ENCODE data around the gene TRIM31. TPM values are rescaled to one million over a fixed set of nuclear protein-coding genes. Genes with fewer than 3 reads are reported as not detected.

TRIM31 gene
- not detected for polyA plus RNA-seq (2013, experiment 1 of 2)
- not detected for polyA plus RNA-seq (2013, experiment 2 of 2)

DNA sequence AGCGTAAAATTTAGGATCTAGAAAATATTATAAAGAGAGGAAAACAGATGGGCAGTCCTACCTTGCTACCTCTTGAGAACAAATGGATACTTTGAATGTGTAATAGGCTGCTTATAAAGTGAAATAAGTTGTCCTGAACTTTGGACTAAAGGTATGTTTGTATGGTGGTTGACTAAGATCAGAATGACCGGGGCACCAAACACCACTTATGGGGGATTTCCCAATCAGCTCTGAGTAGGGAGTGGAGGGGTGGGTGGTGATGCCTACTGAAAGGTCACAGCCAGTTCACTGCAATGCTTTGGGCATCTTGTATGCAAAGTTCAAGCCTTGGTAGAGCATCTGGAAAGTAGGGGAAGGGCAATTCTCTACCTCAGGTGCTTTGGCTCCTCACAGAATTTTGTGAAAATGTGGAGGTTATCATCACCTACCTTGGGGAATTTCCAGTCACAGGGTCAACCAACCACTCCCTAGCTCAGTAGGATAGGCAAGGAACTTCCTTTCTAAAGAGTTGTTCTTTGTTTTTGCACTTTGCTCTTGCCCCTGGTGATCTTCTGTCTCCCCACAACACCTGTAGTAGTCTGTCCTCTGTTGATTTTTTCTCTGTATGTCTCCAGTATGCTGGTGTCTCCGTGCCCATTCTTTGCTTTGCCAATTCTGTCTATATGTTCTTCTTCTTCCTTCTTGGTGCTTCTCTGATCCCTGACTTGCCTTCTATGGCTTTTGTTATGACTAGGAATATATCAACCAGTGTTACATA lies at the start of gene TRIM31:
Gene TRIM31, minus strand, starts transcription at position 88 of the 757 bp plus-strand sequence. CDS start 285 bp downstream, outside the sequence.
- Histone ChIP-seq H4K5ac (ENCODE audit: low read length) (no peak within 1 kb of the TSS), H3K4me1 (ENCODE audit: control insufficient read depth, low read depth, low read length) (no peaks in the 10 kb centered on the region), H3K27me3 (ENCODE audit: insufficient read depth, low read length, poor library complexity) (peaks cover 2% of the 10 kb centered on the region), H3K36me3 (ENCODE audit: control insufficient read depth, insufficient read depth, low read length) (no peaks in the 10 kb centered on the region), H3K4ac (ENCODE audit: low read depth, low read length) (no peak within 1 kb of the TSS), H2BK15ac (replicated peaks; ENCODE audit: low read depth) (no peak within 1 kb of the TSS), H2AK5ac (ENCODE audit: low read length) (no peak within 1 kb of the TSS), H3K4me3 (ENCODE audit: low read length) (no peak within 1 kb of the TSS), H3K23ac (ENCODE audit: low read length) (no peak within 1 kb of the TSS), H2BK120ac (ENCODE audit: low read depth, low read length) (no peak within 1 kb of the TSS), H3K56ac (ENCODE audit: low read length) (no peak within 1 kb of the TSS), H3K4me2 (ENCODE audit: low read length) (no peak within 1 kb of the TSS), H2BK5ac (ENCODE audit: low read length) (no peak within 1 kb of the TSS), H3K79me2 (ENCODE audit: control insufficient read depth, insufficient read depth, low read length) (no peaks in the 10 kb centered on the region), H3K27ac (ENCODE audit: low read depth, low read length) (no peak within 1 kb of the TSS), H3K18ac (ENCODE audit: low read length) (no peak within 1 kb of the TSS), H4K8ac (ENCODE audit: low read depth, low read length) (no peak within 1 kb of the TSS), H3K9ac (ENCODE audit: low read length) (no peak within 1 kb of the TSS), H3K79me1 (ENCODE audit: low read length) (no peaks in the 10 kb centered on the region)
- DNase-seq: no peak
- 100% methylated on average over 1 of the region's 3 CpGs for WGBS (ENCODE audit: extremely low coverage, insufficient coverage, low lambda C conversion rate)

GRCh38 chr6:30162265-30163089 lies 49.6 kb upstream of the TRIM31 start:
- Histone ChIP-seq H2BK15ac (replicated peaks; ENCODE audit: low read depth) (no peak overlapping the region), H3K79me1 (ENCODE audit: low read length) (no peaks in the 10 kb centered on the region), H3K4me2 (ENCODE audit: low read length) (no peak overlapping the region), H3K18ac (ENCODE audit: low read length) (no peak overlapping the region), H3K56ac (ENCODE audit: low read length) (no peak overlapping the region), H3K27me3 (ENCODE audit: insufficient read depth, low read length, poor library complexity) (no peaks in the 10 kb centered on the region), H3K4me1 (ENCODE audit: control insufficient read depth, low read depth, low read length) (no peaks in the 10 kb centered on the region), H3K27ac (ENCODE audit: low read depth, low read length) (no peak overlapping the region), H2BK120ac (ENCODE audit: low read depth, low read length) (no peak overlapping the region), H3K4me3 (ENCODE audit: low read length) (no peak overlapping the region), H3K36me3 (ENCODE audit: control insufficient read depth, insufficient read depth, low read length) (no peaks in the 10 kb centered on the region), H4K8ac (ENCODE audit: low read depth, low read length) (no peak overlapping the region), H3K79me2 (ENCODE audit: control insufficient read depth, insufficient read depth, low read length) (no peaks in the 10 kb centered on the region), H3K4ac (ENCODE audit: low read depth, low read length) (no peak overlapping the region), H2BK5ac (ENCODE audit: low read length) (no peak overlapping the region), H3K9ac (ENCODE audit: low read length) (no peak overlapping the region), H4K5ac (ENCODE audit: low read length) (no peak overlapping the region), H2AK5ac (ENCODE audit: low read length) (no peak overlapping the region), H3K23ac (ENCODE audit: low read length) (no peak overlapping the region)
- DNase-seq: no peak
- no CpG with 5 or more reads among the region's 12 CpGs for WGBS (ENCODE audit: extremely low coverage, insufficient coverage, low lambda C conversion rate)

DNA sequence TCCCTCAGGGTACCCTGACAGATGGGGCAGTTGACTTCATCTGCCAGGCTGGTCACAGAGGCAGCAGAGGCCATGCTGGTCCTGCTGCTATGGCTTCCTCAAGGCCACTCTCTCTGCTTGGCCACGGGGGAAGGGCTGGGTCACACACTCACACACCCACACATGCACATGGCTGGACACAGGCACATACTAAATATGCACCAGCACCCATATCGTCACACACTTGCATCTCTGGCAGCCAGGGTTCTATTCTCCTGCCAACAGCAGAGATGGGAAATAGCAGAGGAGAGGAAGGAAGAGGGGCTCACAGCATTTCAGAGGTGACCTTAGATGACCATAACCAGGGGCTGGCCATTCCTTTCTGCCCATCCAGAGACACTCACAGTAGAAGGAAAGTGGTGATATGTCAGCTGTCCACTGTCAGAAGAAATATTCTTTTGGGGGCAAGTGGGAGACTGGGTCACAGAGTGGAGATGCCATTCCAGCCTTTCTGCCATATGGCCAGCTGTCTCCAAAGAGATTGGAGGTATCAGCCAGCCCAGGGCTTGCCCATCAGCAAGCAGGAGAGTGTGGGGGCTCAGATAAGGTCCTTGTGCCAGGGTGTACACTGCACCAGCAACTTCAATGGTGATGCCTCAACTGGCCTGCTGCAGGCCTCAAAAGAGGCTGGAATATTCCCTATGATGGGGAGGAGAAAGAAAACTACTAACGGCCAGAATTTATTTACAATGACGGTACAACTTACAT lies 48.1 kb upstream of the TRIM31 start, which contains the start of gene TRIM10:
Gene TRIM10, minus strand, starts transcription at position 427 of the 747 bp plus-strand sequence. Its CDS starts 353 bp downstream, at position 74.
- Histone ChIP-seq H3K9ac (ENCODE audit: low read length) (no peak within 1 kb of the TSS), H3K36me3 (ENCODE audit: control insufficient read depth, insufficient read depth, low read length) (no peaks in the 10 kb centered on the region), H4K8ac (ENCODE audit: low read depth, low read length) (no peak within 1 kb of the TSS), H2AK5ac (ENCODE audit: low read length) (no peak within 1 kb of the TSS), H3K4me1 (ENCODE audit: control insufficient read depth, low read depth, low read length) (no peaks in the 10 kb centered on the region), H3K79me2 (ENCODE audit: control insufficient read depth, insufficient read depth, low read length) (no peaks in the 10 kb centered on the region), H3K27ac (ENCODE audit: low read depth, low read length) (no peak within 1 kb of the TSS), H3K79me1 (ENCODE audit: low read length) (no peaks in the 10 kb centered on the region), H3K4me2 (ENCODE audit: low read length) (no peak within 1 kb of the TSS), H3K27me3 (ENCODE audit: insufficient read depth, low read length, poor library complexity) (no peaks in the 10 kb centered on the region), H2BK5ac (ENCODE audit: low read length) (no peak within 1 kb of the TSS), H2BK15ac (replicated peaks; ENCODE audit: low read depth) (no peak within 1 kb of the TSS), H4K5ac (ENCODE audit: low read length) (no peak within 1 kb of the TSS), H2BK120ac (ENCODE audit: low read depth, low read length) (no peak within 1 kb of the TSS), H3K4ac (ENCODE audit: low read depth, low read length) (no peak within 1 kb of the TSS), H3K4me3 (ENCODE audit: low read length) (no peak within 1 kb of the TSS), H3K23ac (ENCODE audit: low read length) (no peak within 1 kb of the TSS), H3K18ac (ENCODE audit: low read length) (no peak within 1 kb of the TSS), H3K56ac (ENCODE audit: low read length) (no peak within 1 kb of the TSS)
- WGBS (ENCODE audit: extremely low coverage, insufficient coverage, low lambda C conversion rate): no CpG with 5 or more reads among the region's 4 CpGs
- no peak for DNase-seq

GRCh38 chr6:30160008-30160784 lies 47.3 kb upstream of the TRIM31 start:
- Histone ChIP-seq H3K23ac (ENCODE audit: low read length) (no peak overlapping the region), H2BK15ac (replicated peaks; ENCODE audit: low read depth) (no peak overlapping the region), H2AK5ac (ENCODE audit: low read length) (no peak overlapping the region), H4K5ac (ENCODE audit: low read length) (no peak overlapping the region), H3K27me3 (ENCODE audit: insufficient read depth, low read length, poor library complexity) (no peaks in the 10 kb centered on the region), H3K9ac (ENCODE audit: low read length) (no peak overlapping the region), H3K4me2 (ENCODE audit: low read length) (no peak overlapping the region), H2BK5ac (ENCODE audit: low read length) (no peak overlapping the region), H3K79me1 (ENCODE audit: low read length) (no peaks in the 10 kb centered on the region), H3K79me2 (ENCODE audit: control insufficient read depth, insufficient read depth, low read length) (no peaks in the 10 kb centered on the region), H3K56ac (ENCODE audit: low read length) (no peak overlapping the region), H3K27ac (ENCODE audit: low read depth, low read length) (no peak overlapping the region), H3K36me3 (ENCODE audit: control insufficient read depth, insufficient read depth, low read length) (no peaks in the 10 kb centered on the region), H3K4me3 (ENCODE audit: low read length) (no peak overlapping the region), H2BK120ac (ENCODE audit: low read depth, low read length) (no peak overlapping the region), H3K4ac (ENCODE audit: low read depth, low read length) (no peak overlapping the region), H3K18ac (ENCODE audit: low read length) (no peak overlapping the region), H4K8ac (ENCODE audit: low read depth, low read length) (no peak overlapping the region), H3K4me1 (ENCODE audit: control insufficient read depth, low read depth, low read length) (no peaks in the 10 kb centered on the region)
- DNase-seq: no peak
- no CpG with 5 or more reads among the region's 17 CpGs for WGBS (ENCODE audit: extremely low coverage, insufficient coverage, low lambda C conversion rate)

DNA sequence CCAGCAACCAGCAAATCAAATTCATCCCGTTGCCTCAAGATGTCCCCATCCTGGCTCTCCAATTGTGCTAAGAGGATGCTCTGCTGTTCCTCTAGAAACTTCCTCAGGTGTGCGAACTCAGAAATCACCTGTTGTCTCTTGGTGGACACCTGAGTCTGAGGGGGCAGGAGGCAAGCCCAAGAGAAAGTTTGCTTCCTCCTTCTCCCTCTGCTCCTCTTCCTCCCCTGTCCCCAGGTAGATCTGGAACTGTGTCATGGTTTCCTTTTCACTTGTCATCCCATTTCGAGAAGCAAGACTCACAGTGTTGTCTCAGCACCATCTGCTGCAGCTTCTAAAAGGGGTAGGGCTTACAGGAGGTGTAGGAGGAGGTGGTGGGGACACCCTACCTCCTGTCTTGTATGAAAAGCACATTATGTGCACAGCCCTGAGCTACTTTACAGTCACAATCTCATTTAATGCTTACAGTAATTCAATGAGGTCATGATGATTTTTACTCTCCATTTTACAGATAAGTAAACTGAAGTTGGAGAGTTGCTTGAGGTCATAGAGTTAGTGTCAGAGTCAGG lies 45.7 kb upstream of the TRIM31 start:
- H3K79me2 ChIP-seq (ENCODE audit: control insufficient read depth, insufficient read depth, low read length): no peaks in the 10 kb centered on the region
- no peak overlapping the region for H2BK120ac ChIP-seq (ENCODE audit: low read depth, low read length)
- no peaks in the 10 kb centered on the region for H3K27me3 ChIP-seq (ENCODE audit: insufficient read depth, low read length, poor library complexity)
- no peak overlapping the region for H3K9ac ChIP-seq (ENCODE audit: low read length)
- no peak overlapping the region for H3K4ac ChIP-seq (ENCODE audit: low read depth, low read length)
- H2AK5ac ChIP-seq (ENCODE audit: low read length): no peak overlapping the region
- no peak overlapping the region for H4K5ac ChIP-seq (ENCODE audit: low read length)
- no peak overlapping the region for H3K27ac ChIP-seq (ENCODE audit: low read depth, low read length)
- H3K36me3 ChIP-seq (ENCODE audit: control insufficient read depth, insufficient read depth, low read length): no peaks in the 10 kb centered on the region
- DNase-seq: no peak
- WGBS (ENCODE audit: extremely low coverage, insufficient coverage, low lambda C conversion rate): no CpG with 5 or more reads among the region's 3 CpGs
- H3K23ac ChIP-seq (ENCODE audit: low read length): no peak overlapping the region
- H2BK5ac ChIP-seq (ENCODE audit: low read length): no peak overlapping the region
- H3K18ac ChIP-seq (ENCODE audit: low read length): no peak overlapping the region
- H3K56ac ChIP-seq (ENCODE audit: low read length): no peak overlapping the region
- H3K79me1 ChIP-seq (ENCODE audit: low read length): no peaks in the 10 kb centered on the region
- H2BK15ac ChIP-seq (replicated peaks; ENCODE audit: low read depth): no peak overlapping the region
- H4K8ac ChIP-seq (ENCODE audit: low read depth, low read length): no peak overlapping the region
- H3K4me2 ChIP-seq (ENCODE audit: low read length): no peak overlapping the region
- no peak overlapping the region for H3K4me3 ChIP-seq (ENCODE audit: low read length)
- H3K4me1 ChIP-seq (ENCODE audit: control insufficient read depth, low read depth, low read length): no peaks in the 10 kb centered on the region

Measured in mesendoderm (in vitro differentiated cells).